HG03342 (cell line): ENCODE data around the gene RAB9A.
A peak's percentile ranks its signal among the peaks of the same experiment; 100 is the strongest.
"Not testable (repeated sequence)": the region's sequence is repeated elsewhere in the genome, so short reads cannot be mapped to it uniquely, and the experiment has no call there.

ENCODE experiments used
- ATAC-seq: cut with Tn5 transposase; IDR thresholded peaks from one replicate; pipeline ENCODE4 v1.9.1; 2021; ENCODE audit warnings: mild to moderate bottlenecking, moderate library complexity; ENCODE audit not compliant: unreplicated experiment

Gene RAB9A

DNA sequence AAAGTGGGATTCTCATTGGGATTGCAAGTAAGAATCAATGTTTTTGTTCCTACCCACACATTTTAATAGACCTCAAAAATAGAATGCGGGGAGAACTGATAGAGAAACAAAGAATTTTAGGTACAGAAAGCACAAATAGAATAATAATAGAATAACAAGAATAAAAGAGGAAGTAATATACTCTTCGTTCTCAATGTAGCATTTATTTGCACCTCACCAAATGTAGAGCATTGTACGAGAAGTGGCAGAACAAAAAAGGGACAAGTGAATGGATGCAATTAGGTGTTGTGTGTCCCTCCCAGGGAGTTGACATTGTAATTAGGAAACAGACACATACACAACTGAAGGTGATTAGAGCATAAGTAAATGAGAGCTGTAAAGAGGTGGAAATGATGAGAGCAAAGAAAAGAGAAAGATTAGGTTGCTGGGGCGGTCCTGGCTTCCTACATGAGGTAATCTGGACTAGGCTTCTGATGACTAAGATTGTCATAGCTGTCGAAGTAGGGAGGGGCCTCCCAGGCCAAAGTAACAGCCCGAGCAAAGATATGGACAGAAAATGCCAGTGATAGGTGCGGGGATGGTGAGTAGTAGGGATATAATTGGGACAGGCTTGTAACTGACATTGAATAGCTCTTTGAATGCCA lies 10.4 kb downstream of the RAB9A start:
- ATAC-seq, result peak; percentile 58

DNA sequence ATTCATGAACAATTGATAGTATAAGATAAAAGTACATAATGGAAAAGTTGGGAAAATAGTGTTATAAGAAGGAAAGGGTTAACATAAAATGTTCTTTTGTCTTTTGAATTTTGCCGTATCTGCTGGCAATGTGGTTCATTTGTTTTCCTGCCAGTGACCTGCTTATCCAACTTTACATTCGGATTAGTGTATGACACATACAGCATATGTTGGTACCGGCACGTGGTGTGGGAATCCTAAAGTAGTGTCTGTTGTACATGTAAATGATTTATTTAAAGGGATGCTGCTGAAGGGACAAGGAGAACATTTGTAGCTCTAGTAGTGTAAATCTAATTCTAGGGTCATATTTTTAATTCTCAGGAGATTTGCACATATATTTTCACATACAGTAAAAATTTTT lies 11.5 kb downstream of the RAB9A start:
- ATAC-seq, result no peak

DNA sequence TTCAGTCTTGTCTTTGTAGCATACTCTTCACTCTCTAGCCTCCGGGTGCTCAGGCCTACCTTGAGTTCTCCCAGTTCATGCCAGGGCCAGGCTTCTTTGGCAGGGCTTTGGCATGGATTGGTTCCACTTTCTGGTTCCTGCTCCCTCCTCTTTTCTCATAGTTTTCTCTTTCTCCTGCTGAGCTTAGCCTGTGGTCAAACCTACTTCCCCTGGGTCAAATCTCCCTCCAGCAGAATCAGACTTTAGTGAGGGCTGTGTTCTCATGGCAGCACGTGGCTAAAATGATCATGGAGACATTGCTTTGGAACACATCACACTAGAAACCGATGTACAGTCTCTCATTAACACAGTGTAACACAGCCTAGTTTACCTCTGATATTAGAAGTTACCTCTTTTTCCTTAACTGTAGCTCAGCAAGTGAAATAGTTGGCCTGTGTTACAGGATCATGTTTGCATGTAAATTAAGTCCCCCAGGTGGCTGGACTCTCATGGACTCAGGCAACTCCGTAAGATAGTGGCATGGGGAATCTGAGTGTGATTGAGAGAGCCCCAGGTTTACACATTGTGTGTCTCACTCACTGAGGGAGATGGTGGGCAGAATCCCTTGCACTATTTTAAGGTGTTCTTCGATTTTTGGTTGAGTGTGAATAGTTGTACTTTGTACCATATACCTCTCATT lies 13.3 kb downstream of the RAB9A start:
- ATAC-seq, result no peak

DNA sequence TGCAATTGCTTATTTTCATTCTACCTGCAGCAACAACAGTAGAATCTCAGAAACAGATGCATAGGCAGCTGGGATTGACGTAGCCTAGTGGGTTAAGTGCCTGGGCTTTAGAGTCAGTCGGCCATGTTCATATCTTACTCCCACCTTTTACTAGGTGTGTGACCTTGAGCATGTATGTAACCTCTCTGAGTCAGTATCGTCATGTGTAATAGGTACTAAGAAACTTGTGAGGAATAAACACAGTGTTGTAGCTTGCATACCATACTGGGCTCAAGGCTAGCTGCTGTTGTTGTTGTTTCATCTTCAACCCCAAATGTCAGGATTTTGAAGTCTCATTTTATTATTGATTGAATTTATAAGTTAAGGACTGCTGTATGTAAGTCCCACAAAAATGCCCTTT lies 14.2 kb downstream of the RAB9A start:
- ATAC-seq, result no peak

DNA sequence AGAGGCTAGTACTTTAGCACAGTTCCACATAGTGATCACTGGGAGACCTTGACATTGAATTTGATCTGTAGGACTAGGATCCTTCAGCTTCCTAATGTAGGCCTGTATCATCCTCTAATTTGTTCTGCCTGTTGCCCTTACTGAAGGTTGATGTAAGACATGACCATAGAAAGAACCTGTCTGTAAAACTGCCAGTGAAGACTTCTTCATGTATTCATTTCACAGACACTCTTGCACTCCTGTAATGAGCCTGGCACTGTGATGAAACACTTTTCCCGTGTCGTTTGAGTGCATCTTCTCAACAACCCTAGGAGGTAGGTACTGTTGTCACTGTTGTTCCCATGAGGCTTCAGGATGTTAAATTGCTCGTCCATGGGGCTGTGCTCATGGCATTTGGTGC lies 14.7 kb downstream of the RAB9A start:
- no peak for ATAC-seq

DNA sequence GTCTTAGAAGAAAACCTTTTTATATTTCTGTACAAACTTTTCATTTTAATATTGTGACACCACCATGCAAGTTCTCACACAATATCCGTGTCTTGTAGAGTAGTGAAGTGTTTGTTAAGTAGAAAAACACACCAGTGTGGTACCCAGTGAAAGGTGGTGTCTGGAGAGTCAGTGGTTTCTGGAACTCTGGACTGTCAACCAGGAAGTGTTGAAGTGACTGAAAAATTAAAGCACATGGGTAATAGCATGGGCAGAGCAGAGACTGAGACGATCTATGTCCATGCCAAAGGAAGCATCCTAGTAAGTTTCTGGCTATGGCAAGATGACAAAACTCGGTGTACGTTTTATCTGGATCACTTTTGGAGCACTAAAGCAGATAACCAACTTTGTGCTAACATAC lies 22.2 kb downstream of the RAB9A start:
- ATAC-seq, result no peak

DNA sequence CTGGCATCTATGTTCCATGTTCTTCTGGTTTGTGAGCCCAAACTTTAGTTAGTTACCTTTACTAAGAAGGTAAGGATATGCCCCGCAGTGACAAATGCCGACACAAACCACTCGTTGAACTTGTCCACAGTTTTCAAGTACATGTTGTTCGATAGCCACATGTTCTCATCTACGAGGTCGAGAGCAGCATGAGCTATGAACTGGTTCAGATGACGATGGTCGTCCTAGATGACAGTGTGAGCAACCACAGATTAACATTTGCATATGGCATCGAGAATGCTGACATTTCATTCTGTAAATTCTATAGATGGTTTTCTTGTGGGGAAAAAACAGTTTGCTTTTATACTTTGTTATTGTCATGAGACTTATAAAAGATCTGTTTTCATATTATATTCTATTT lies 27.5 kb downstream of the RAB9A start:
- ATAC-seq, result no peak

DNA sequence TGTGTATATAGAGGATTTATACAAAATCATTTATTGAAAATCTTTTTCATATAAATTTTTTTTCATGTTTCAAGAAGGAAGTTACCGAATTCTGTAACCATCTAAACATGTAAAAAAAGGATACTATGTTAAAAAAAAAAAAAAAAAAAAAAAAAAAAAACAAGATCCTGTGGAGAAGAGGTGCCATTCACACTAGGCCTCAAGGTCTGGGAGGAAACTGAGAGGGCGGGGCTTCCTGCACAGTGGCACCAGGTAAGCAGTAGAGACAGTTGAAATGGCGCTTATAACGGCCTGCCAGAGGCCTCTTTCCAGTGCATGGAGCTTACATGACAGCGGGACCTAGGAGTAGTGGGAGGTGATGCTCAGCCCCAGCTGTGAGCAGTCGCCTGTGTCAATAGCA lies 28.0 kb downstream of the RAB9A start:
- ATAC-seq, result no peak

DNA sequence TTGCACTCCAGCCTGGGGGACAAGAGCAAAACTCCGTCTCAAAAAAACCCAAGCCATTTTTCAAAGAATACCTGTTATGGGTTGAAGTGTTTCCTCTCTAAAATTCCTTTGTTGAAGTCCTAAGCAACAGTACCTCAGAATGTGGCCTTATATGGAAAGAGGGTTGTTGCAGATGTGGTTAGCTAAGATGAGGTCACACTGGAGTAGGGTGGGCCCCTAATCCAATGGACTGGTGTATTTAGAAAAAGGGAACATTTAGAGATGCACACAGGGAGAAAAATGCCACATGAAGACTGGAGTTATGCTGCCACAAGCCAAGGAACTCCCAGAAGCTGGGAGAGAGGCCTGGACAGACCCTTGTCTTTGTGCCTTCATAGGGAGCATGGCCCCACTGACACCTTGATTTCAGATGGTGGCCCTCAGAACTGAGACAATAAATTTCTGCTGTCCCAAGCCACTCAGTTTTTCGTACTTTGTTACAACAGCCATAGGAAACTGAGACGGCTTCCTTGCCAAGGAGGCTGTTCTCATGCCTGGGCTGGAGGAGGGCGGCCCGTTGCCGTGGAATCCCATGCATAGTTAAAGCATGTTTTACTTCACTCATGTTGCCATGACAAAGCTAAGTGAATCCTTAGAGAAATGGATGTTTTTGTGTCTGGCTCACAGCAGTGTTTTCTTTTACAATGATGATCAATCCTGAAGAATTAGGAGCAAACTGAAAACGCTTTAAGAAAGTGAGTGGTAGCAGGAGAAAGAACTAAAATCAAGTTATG lies 29.0 kb downstream of the RAB9A start:
- ATAC-seq, result no peak

DNA sequence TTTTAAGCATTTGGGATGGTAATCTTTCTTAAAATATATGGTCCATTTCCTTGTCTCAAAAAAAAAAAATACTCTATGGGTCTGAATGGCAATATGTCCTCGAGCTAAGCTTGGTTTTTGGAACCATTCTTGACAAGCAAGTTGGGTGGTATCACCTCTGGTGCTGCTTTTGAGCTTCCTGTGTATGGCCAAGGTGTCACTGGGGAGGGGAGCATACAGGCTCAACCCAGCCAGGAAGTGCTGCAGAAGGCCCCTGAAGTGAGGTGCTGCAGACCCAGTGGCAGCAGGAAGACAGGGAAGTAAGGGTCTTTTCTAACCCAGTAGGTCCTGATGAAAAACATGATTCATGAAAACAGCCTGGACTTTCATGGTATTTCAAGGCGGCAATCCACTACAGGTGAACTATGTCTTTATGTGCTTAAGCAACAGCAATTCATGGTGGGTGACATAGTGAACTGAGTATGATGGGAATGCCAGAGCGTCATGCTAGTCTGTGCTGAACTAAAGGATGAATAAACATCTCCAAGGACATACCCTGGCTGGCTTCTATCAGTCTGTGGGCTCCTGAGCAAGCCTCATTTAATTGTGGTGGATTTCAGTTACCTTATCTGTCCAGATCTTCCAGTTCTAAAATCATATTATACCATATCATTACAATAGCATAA lies 30.4 kb downstream of the RAB9A start:
- ATAC-seq, result no peak

DNA sequence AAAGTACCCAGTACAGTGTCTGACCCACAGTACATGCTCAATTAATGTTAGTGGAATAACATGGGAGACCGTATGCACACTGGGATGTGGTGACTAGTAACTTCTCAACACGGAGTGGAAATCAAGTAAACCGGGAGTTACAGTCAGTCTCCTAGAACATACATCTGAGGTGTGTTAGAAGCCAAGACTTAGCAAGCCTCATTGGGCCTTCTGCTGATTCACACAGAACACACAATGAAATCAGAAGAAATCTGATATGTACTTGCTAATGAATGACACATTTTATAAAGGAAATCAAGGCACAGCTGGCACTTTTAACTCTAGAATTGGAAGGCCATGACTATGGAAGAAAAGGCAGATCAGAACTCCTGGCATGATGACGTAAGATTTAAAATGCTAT lies 32.4 kb downstream of the RAB9A start:
- ATAC-seq, result no peak

DNA sequence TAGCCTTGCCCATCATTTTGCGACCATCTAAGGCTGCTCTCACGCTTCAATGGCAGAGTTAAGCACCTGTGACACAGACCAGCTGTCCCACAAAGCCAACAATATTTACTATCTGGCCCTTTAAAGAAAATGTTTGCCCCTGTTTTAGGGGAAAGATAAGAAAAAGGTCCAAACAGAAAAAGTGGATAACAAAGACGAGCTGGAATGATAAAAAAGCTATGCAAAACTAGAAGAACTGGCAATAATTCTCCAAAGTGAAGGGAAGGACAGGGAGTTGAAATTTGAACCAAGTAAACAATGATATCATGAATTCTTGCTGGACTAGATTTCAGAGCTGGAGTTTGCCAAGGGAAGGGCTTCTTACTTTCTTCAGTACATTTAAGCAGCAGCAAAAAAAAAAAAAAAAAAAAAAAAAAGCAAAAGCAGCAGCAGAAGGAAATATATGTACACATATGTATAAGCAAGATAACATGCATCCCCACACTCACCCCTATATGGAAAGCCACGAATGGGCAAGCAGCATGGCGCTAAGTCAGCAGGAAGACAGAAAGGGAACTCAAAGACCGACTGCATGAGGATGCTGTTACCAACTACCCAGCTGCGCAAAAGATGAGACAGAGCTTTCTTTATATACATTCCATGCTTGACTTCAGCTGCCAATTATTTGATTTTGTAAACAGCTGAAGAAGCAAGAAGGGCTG lies 33.0 kb downstream of the RAB9A start:
- no peak for ATAC-seq

DNA sequence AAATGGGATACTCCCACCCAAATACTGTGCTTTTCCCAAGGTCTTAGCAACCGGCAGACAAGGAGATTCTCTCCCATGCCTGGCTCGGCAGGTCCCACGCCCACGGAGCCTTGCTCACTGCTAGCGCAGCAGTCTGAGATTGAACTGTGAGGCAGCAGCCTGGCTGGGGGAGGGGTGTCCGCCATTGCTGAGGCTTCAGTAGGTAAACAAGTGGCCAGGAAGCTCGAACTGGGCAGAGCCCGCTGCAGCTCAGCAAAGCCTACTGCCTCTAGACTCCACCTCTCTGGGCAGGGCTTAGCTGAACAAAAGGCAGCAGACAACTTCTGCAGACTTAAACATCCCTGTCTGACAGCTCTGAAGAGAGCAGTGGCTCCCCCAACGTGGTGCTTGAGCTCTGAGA lies 36.0 kb downstream of the RAB9A start:
- ATAC-seq, result not testable (repeated sequence)

DNA sequence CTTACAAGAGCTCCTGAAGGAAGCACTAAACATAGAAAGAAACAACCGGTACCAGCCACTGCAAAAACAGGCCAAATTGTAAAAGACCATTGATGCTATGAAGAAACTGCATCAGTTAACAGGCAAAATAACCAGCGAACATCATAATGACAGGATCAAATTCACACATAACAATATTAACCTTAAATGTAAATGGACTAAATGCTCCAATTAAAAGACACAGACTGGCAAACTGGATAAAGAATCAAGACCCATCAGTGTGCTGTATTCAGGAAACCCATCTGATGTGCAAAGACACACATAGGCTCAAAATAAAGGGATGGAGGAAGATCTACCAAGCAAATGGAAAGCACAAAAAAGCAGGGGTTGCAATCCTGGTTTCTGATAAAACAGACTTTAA lies 37.7 kb downstream of the RAB9A start:
- not testable (repeated sequence) for ATAC-seq

DNA sequence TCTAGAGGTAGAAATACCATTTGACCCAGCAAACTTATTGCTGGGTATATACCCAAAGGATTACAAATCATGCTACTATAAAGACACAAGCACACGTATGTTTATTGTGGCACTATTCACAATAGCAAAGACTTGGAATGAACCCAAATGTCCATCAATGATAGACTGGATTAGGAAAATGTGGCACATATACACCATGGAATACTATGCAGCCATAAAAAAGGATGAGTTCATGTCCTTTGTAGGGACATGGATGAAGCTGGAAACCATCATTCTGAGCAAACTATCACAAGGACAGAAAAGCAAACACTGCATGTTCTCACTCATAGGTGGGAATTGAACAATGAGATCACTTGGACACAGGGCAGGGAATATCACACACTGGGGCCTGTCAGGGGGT lies 41.6 kb downstream of the RAB9A start:
- not testable (repeated sequence) for ATAC-seq

DNA sequence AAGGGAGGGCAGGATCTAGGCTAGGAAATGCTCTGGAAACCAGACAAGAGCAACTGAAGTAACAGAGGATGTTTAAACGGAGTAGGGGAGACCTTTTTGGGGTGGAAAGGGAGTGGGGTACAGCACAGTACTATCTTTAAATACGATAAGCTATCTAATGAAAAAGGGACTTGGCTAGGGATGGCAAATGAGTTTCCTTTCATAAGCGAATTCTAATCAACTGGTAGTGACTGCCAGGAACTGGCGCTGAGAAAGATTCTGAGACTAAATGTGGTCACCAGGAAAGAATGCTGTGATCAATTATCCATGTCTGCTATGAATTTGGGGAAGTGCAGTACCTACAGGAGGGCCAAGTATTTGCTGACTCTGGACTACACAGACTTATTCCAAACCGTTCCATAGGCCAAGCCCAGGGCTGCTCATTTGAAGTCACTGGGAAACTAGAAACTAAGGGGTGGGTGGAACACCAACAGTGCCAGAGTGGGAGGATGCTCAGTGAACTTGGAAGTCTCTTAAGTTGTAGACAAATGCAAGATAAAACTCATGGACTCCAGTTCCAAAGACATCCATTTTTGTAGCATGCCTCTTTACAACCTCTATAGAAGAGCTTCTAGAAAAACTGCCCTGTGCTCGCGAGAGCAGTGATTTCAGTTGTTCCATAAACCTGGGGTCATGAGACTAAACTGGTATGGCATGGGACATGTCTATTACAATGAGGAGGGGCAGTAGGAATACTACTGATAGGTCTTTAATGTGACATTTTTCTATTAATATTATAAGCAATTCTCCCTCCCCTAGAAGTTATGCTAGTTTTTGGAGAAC lies 43.5 kb downstream of the RAB9A start:
- no peak for ATAC-seq

DNA sequence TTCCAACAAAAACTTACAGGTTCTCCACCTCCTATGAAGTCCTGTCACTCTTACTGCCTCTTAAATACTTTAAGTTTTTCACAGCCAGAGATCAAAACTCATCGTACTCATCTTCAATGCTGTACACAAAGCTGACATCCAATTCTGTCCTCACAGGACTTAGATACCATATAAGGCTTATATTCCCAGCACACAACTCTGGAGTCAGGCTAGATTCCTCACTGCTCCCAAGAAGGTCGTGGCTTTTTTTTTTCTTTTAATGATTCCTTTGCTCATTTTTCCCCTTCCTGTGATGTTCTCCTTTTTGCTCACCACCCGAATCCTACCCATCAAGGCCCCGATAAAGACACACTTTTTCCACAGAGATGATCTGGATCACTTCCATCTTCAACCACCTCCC lies 44.6 kb downstream of the RAB9A start:
- no peak for ATAC-seq

DNA sequence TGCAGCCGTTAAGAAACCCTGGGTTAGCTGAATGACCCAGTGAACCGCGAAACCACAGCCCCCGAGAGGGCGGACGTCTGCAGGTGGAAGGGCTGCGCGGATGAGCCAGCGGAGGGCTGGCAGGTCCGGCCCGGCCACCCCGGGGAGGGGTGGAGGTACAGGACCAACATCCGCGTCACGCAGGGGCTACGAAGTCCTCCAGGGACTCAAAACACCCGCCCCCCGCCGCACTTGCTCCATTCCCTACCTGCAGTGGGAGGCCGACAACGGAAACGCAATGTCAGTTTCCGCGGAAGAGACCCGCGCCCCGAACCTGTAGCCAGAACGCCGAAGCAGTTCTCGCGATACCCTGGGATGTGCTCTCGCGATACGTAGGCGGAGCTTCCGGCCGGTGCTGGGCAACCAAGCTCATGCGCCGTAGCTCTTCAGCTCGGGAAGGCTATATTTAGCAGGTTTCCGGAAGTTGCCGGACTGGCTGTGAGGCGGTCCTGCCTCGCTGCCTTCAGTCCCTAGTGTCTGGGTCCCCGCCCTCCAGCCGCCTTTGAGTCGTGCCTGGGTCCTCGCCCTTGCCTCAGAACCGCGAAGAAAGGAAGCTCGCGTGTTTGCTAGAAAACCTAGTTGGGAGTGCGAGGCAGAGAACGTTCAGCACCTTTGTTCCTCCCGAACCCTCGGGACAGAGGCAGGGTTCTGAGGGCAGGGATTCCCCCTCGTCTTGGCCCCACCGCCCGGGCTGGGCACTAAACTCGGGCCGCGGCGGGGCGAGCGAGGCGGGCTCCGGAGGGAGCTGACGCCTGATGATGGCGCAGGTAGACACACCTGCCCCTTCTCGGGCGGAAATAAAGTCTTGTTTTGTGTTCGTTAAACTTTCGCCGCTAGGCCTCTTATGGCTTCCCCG lies 45.6 kb downstream of the RAB9A start, which contains the start of the genes OFD1 and TRAPPC2:
TSS of gene OFD1 (plus strand) at position 471 of the 895 bp plus-strand sequence. CDS start at position 795, 324 bp downstream.
TSS of gene TRAPPC2 (minus strand) at position 343 of the 895 bp plus-strand sequence. CDS start 14,657 bp downstream, outside the sequence.
- ATAC-seq, result peak; percentile 91

DNA sequence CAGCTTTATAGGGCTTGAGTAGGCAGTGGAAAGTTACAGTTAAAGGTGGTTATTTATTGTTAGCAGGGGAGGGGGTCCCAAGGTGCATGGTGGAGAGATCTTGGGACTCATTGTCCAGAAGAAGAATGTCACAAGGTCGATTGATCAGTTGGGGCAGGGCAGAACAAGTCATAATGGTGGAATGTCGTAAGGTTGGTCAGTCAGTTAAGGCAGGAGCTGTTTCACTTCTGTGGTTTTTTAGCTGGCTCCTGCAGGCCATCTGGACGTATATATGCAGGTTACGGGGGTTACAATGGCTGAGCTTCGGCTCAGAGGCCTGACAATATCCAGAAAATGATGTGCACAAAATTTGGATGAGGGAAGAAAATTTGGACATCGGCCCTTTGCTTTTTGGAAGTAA lies 52.8 kb downstream of the RAB9A start:
- ATAC-seq, result no peak
